ENCODE data around the gene GNA15.
"Not testable (repeated sequence)": the region's sequence is repeated elsewhere in the genome, so short reads cannot be mapped to it uniquely, and the experiment has no call there.

GNA15 gene

DNA sequence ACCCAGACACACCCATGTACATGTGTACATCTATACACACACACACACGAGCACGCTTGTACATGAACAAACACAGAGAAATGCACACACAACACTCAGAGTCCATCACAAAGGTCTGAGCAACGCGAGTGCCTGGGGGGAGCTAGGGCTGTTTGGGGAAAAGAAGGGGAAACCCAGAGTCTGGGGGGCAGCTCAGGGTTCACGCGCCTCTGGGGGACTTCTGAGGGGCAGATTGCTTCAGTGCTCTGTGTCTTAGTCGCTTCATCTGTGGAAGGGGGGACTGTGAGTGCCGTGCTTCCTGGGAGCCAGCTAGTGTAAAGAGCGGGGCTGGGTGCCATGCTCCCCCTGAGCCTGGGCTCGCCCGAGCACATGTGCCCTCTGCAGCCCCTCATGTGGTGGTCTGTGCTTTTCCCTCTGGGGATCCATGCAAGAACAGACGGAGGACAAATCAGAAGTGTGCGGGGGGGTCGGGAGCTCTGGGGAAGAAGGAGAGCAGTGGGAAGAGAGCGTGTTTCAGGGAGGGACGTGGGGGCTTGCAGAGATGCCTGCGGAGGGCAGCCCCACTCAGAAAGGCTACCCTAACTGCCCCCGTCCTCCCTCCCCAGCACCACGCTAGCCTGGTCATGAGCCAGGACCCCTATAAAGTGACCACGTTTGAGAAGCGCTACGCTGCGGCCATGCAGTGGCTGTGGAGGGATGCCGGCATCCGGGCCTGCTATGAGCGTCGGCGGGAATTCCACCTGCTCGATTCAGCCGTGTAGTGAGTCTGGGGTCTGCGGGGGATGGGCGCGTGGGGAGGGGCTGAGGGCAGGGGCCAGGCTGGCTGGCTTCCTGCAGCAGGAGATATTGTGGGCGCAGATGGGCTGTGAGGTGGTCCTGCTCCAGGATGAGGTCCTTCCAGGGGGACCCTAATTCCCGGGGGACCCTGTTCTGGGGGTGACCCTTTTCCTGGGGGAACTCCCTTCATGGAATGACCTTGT is 14.0 kb downstream of the GNA15 start:
- DNase-seq (ENCODE audit: low spot score), result no peak

- DNase-seq (ENCODE audit: low spot score), result no peak
Measured at GRCh38 chr19:3150739-3151329, 15.0 kb downstream of the GNA15 start.

DNA sequence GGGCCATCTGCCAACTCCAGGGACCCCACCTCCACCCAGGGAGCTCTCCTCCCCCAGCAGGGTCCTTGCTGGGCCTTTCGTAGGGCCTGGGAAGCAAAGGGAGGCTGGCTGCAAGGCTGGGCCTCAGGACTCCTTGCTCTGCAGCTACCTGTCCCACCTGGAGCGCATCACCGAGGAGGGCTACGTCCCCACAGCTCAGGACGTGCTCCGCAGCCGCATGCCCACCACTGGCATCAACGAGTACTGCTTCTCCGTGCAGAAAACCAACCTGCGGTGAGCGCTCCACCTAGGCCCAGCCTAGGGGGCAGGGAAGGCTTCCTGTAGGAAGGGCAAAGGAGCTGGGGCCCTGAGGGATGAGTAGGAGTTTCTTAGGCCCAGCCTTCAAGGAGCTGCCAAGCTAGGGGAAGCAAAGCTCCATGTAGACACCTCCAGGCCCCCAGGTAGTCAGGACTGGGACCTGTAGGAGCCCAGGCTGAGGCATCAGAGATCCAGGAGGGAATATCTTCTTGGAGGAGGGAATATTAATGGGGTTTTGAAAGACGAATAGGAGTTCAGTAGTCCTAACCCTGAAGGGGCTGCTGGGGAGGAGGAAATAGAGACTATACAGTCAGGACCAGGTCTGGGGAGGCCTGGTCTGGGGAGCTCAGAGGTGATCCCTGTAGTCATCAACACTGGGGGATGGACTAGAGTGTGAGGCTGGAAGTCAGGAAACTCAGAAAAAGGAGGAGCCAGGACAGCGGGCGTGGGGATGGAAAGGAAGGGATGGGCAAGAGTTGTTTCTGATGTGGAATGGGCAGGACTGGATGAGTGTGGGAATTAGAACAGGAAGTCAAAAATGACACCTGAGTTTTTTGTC is 16.0 kb downstream of the GNA15 start:
- DNase-seq (ENCODE audit: low spot score), result no peak

DNA sequence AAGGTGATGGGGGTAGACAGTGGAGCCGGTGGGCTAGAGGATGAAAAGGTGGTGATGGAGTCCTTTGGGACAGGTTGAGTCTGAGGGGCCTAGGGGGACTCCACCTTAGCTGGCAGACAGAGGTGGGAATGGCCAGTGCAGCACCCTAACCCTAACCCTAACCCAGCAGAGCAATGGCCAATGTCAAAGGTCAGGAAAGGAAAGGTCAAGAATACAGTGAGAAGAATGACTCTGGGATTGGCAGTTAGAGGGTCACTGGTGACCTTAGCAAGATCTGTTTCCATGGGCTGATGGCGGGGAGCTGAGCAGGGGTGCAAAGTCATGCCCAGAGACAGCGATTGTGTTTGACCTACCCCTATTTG is 16.6 kb downstream of the GNA15 start:
- DNase-seq (ENCODE audit: low spot score), result no peak

GRCh38 chr19:3153286-3154230 is 17.7 kb downstream of the GNA15 start:
- DNase-seq (ENCODE audit: low spot score), result no peak

DNA sequence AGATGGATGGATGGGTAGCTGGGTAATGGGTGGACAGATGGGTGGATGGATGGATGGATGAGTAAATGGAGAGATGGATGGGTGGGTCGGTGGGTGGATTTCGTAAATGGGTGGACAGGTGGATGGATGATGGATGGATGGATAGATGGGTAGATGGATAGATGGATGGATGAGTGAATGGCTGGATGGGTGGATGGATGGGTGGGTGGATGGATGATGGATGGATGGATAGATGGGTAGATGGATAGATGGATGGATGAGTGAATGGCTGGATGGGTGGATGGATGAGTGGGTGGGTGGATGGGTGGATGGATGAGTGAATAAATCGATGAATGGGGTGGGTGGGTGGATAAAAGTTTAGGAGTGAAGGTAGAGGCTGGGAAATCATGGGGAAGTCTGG is 18.6 kb downstream of the GNA15 start:
- not testable (repeated sequence) for DNase-seq (ENCODE audit: low spot score)

- DNase-seq (ENCODE audit: low spot score), result no peak
Measured at GRCh38 chr19:3154957-3155736, 19.3 kb downstream of the GNA15 start.

GRCh38 chr19:3157096-3157845 is 21.4 kb downstream of the GNA15 start:
- no peak for DNase-seq (ENCODE audit: low spot score)

DNA sequence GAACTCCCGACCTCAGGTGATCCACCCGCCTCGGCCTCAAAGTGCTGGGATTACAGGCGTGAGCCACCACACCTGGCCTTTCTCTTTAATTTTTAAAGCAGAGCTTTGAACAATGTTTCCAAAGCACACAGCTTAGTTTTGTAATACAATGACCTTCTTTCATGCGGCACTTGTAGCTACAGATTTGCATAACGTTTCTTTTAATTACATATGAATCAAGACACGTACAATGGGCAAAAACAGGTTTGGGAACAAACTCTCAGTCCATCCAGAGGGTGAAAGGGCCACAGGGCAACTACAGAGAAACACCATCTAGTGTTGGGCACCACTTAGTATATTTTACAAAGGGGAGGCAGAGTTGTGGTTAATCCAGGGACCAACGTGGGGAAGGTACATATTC is 23.7 kb downstream of the GNA15 start:
- no peak for DNase-seq (ENCODE audit: low spot score)

- DNase-seq (ENCODE audit: low spot score), result no peak
Measured at GRCh38 chr19:3160219-3160618, 24.4 kb downstream of the GNA15 start.

GRCh38 chr19:3161453-3161852 is 25.6 kb downstream of the GNA15 start:
- no peak for DNase-seq (ENCODE audit: low spot score)

GRCh38 chr19:3162418-3163229 is 26.8 kb downstream of the GNA15 start:
- DNase-seq (ENCODE audit: low spot score), result no peak

GRCh38 chr19:3163230-3163886 is 27.5 kb downstream of the GNA15 start:
- peak; percentile 71 for DNase-seq (ENCODE audit: low spot score)

- no peak for DNase-seq (ENCODE audit: low spot score)
Measured at GRCh38 chr19:3163943-3164342, 28.1 kb downstream of the GNA15 start.

DNA sequence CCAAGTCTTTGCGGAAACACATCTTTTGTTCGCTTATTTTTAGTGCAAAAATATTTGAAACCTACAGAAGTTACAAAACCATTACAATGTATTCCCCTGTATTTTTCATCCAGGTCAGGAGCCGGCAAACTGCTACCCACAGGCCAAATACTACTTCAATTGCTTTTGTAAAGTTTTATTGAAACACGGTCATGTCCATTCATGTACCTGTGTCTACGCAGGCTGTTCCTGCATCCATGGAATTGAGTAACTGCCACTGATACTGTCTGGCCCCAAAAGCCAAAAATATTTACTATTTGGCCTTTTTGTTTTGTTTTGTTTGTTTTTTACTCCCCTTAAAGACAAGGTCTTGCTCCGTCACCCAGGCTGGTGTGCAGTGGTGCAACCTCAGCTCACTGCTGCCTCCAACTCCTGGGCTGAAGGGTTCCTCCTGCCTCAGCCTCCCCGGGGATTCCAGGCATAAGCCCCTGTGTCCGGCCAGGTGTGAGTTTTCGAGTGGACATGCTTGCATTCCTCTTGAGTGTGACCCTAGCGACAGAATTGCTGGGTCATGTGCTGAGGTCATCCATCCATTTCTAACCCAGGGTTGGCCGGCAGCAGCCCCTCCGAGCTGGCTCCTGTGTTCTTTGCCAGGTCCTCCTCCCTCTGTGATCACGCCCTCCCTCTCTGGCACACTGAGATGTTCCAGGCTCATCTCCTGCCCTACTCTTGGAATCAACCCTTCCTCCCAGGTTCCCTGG is 31.9 kb downstream of the GNA15 start:
- DNase-seq (ENCODE audit: low spot score), result no peak

GRCh38 chr19:3171894-3172672 is 36.2 kb downstream of the GNA15 start:
- no peak for DNase-seq (ENCODE audit: low spot score)

- DNase-seq (ENCODE audit: low spot score), result not testable (repeated sequence)
Measured at GRCh38 chr19:3172673-3173000, 36.8 kb downstream of the GNA15 start.

Data from hematopoietic multipotent progenitor cell treated with erythropoietin and hydrocortisone succinate and interleukin-3 and kit ligand, for 15 days (in vitro differentiated cells).